Activated naive CD4-positive, alpha-beta T cell treated with anti-CD3 and anti-CD28 coated beads, Interleukin-2, amount 50 U/mL, for 72 hours (primary cell): Measurements from ENCODE around the gene GRM7. TPM values are rescaled to one million over a fixed set of nuclear protein-coding genes. Genes with fewer than 3 reads are reported as not detected.

Experiments
- ATAC-seq, 2 donors: fragments of 150-1000 bp; cut with Tn5 transposase; 2 replicates each; pipeline ENCODE4 v1.10.0; 2021; ENCODE audit warnings: mild to moderate bottlenecking in 2 of 2, moderate library complexity in 2 of 2
- DNase-seq, 2 donors: peaks; one replicate each; pipeline ENCODE4 v3.0.0; 2021 to 2022; ENCODE audit warnings: low spot score in 2 of 2
- H3K27ac Mint-ChIP-seq, 2 donors: one replicate each; pipeline ENCODE4 v1.8.0; 2022; ENCODE audit warnings: mild to moderate bottlenecking in 2 of 2, mixed read lengths in 2 of 2
- H3K36me3 Mint-ChIP-seq, 2 donors: one replicate each; pipeline ENCODE4 v1.8.0; 2022; ENCODE audit warnings: mixed read lengths in 2 of 2
- H3K9me3 Mint-ChIP-seq, 2 donors: one replicate each; pipeline ENCODE4 v1.8.0; 2022; ENCODE audit warnings: mixed read lengths in 2 of 2
- total RNA-seq, 2 donors: library from RNA; stranded (reverse); gene quantifications; one replicate each; pipeline ENCODE4 v1.2.3, GENCODE V29; 2022

The GRM7 gene
- total RNA-seq, 2 donors from 2014 or later = not detected

GRCh38 chr3:7289121-7289520 lies 428.2 kb downstream of the GRM7 start:
- Mint-ChIP-seq H3K27ac (no peak overlapping the region), H3K36me3 (no peaks in the 10 kb centered on the region), H3K9me3 (peaks cover 0 to 7% of the 10 kb centered on the region in 2 donors)
- no peak for DNase-seq
- no peak for ATAC-seq

- ATAC-seq = no peak
- DNase-seq = no peak
- Mint-ChIP-seq H3K27ac (no peak overlapping the region), H3K9me3 (peaks cover 0 to 7% of the 10 kb centered on the region in 2 donors), H3K36me3 (no peaks in the 10 kb centered on the region)
These were observed 429.3 kb downstream of the GRM7 start for GRCh38 chr3:7290077-7290825.

GRCh38 chr3:7292362-7292761 lies 431.4 kb downstream of the GRM7 start:
- Mint-ChIP-seq H3K9me3 (peaks cover 0 to 7% of the 10 kb centered on the region in 2 donors), H3K27ac (no peak overlapping the region), H3K36me3 (no peaks in the 10 kb centered on the region)
- ATAC-seq (no peak), DNase-seq (no peak)

- Mint-ChIP-seq H3K27ac (no peak overlapping the region), H3K9me3 (peaks cover 0 to 7% of the 10 kb centered on the region in 2 donors), H3K36me3 (no peaks in the 10 kb centered on the region)
- ATAC-seq = no peak
- no peak for DNase-seq
These were observed 432.4 kb downstream of the GRM7 start for GRCh38 chr3:7293286-7293685.

DNA sequence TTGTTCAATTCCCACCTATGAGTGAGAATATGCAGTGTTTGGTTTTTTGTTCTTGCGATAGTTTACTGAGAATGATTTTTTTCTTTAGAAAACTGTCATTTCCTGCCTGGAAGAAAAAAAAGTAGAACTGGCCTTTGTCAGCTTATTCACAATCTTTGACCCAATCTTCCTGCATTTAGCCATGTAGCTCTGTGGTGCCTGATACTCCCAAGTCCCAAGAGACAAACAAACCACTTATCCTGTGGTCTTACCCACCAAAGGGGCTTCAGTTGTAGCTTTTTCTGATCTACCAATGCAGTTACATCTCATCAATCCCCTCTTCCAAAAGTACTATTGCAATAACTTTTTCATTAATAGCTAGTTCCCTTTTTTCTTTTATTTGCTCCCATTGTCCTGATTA lies 444.6 kb downstream of the GRM7 start:
- ATAC-seq (no peak), DNase-seq (no peak)
- Mint-ChIP-seq H3K36me3 (no peaks in the 10 kb centered on the region), H3K27ac (no peak overlapping the region), H3K9me3 (peaks cover under 1 to 4% of the 10 kb centered on the region in 2 donors)

GRCh38 chr3:7306901-7307300 lies 446.0 kb downstream of the GRM7 start:
- peaks cover 4% of the 10 kb centered on the region in 2 donors for H3K9me3 Mint-ChIP-seq
- DNase-seq (no peak), ATAC-seq (no peak)
- H3K36me3 Mint-ChIP-seq = no peaks in the 10 kb centered on the region
- no peak overlapping the region for H3K27ac Mint-ChIP-seq

- H3K36me3 Mint-ChIP-seq = no peaks in the 10 kb centered on the region
- ATAC-seq = no peak
- H3K9me3 Mint-ChIP-seq = peaks cover 4% of the 10 kb centered on the region in 2 donors
- no peak for DNase-seq
- H3K27ac Mint-ChIP-seq = no peak overlapping the region
These were observed 446.5 kb downstream of the GRM7 start for GRCh38 chr3:7307410-7307809.

DNA sequence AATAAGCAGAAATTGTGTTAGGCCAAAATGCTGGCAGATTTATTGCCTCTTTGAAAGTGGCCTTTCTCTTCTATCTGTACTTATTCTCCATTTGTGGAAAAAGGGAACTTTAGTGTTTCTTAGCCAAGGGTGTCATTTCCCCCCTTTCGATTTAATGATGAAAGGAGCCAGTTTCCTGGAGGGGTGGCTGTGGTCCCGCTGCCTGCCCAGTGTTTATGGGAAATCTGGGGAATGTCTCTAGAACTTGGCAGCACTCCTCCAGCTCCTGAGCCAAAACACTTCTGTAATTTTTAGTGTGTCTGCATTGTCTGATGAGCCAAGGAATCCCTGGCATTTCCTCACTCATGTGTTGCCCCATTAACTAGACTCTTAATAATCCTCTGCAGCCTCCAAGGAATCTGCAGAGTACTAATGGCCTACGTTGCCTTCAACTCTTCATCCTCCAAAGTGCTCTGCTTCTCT lies 448.8 kb downstream of the GRM7 start:
- H3K9me3 Mint-ChIP-seq = peaks cover 4% of the 10 kb centered on the region in 2 donors
- ATAC-seq (no peak), DNase-seq (no peak)
- no peaks in the 10 kb centered on the region for H3K36me3 Mint-ChIP-seq
- H3K27ac Mint-ChIP-seq = no peak overlapping the region

GRCh38 chr3:7315037-7315436 lies 454.1 kb downstream of the GRM7 start:
- ATAC-seq = no peak
- H3K36me3 Mint-ChIP-seq = peaks cover 0 to 6% of the 10 kb centered on the region in 2 donors
- peaks cover under 1 to 14% of the 10 kb centered on the region in 2 donors for H3K9me3 Mint-ChIP-seq
- no peak for DNase-seq
- no peak overlapping the region for H3K27ac Mint-ChIP-seq

DNA sequence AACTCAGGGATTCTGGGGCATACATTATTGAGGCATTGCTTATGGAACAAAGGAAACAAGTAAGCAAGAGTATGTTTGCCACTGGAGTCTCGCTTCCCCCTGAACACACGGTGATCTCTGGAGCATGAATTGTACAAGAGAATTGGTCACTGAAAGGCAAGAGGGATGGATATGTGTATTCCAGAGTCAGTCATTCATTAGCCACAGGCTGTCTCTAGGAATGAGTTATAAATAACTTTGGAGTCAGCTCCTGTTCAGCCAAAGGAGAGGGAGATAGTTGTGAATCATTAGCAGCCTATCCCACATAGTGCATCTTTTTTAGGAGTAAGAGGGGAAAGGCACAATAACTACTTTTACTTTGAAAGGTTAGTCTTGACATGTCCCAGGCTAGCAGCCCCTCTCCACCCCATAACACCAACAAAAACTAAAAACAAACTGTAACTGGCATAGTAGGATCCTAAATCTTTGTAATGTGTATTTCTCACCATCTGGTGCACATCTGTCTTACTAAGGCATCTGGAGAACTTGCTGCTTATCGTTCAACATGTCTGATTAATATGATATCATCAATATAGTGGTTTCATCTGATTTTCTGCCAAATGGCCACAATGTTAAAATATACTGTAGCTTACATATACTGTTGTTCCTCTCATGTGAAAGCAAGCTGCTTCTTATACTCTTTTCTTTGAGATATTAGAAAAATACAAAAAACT lies 462.2 kb downstream of the GRM7 start:
- ATAC-seq = no peak

GRCh38 chr3:7328339-7328738 lies 467.4 kb downstream of the GRM7 start:
- ATAC-seq = no peak
- peaks cover 1 to 5% of the 10 kb centered on the region in 2 donors for H3K9me3 Mint-ChIP-seq
- DNase-seq = no peak
- no peak overlapping the region for H3K27ac Mint-ChIP-seq
- no peaks in the 10 kb centered on the region for H3K36me3 Mint-ChIP-seq

More for the DNA sequence above, 462.2 kb downstream of the GRM7 start:
- H3K9me3 Mint-ChIP-seq = no peaks in the 10 kb centered on the region
- DNase-seq = no peak
- no peak overlapping the region for H3K27ac Mint-ChIP-seq
- H3K36me3 Mint-ChIP-seq = no peaks in the 10 kb centered on the region

DNA sequence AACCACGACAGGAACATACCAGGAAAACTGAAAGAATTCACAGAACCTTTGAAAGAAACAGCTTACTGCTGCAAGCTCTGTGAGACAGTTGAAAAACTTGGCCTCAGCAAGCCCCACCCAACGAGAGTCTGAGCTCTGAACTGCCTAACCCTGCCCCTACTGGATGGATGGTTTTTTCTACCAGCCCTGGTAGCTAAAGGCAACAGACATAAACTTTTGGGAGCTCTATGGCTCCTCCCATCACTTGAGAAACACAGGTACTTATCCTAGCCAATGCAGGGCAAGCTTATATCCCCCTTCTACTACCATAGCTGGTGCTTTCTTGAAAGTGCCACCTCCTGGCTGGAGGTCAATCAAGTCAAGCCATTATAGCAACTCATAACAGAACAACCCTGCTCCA lies 471.8 kb downstream of the GRM7 start:
- no peak for ATAC-seq
- H3K27ac Mint-ChIP-seq = no peak overlapping the region
- no peak for DNase-seq
- peaks cover 0 to 4% of the 10 kb centered on the region in 2 donors for H3K36me3 Mint-ChIP-seq
- peaks cover 13 to 26% of the 10 kb centered on the region in 2 donors for H3K9me3 Mint-ChIP-seq

DNA sequence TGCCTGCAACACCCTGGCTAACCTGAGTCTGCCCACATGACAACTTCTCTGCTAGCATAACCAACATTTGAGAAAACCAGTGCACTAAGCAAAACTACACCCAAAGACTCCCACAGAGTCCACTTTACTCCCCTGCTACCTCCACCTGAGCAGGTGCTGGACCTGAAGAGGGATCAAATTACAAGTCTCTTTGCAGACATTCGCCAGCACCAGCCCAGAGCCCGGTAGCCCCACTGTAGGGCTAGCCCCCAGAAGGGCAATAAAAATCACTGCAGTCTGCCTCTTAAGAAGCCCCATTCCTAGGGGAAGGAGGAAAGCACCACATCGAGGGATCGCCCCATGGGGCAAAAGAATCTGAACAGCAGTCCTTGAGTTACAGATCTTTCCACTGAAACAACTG lies 472.2 kb downstream of the GRM7 start:
- H3K9me3 Mint-ChIP-seq = peaks cover 13 to 26% of the 10 kb centered on the region in 2 donors
- H3K27ac Mint-ChIP-seq = no peak overlapping the region
- peaks cover 0 to 4% of the 10 kb centered on the region in 2 donors for H3K36me3 Mint-ChIP-seq
- ATAC-seq (no peak), DNase-seq (no peak)

- peaks cover 0 to 4% of the 10 kb centered on the region in 2 donors for H3K36me3 Mint-ChIP-seq
- peaks cover under 1 to 6% of the 10 kb centered on the region in 2 donors for H3K9me3 Mint-ChIP-seq
- H3K27ac Mint-ChIP-seq = peak overlapping the region in 1 of 2 donors; percentile 29
- ATAC-seq (no peak), DNase-seq (no peak)
These were observed 479.9 kb downstream of the GRM7 start for GRCh38 chr3:7340795-7341194.

DNA sequence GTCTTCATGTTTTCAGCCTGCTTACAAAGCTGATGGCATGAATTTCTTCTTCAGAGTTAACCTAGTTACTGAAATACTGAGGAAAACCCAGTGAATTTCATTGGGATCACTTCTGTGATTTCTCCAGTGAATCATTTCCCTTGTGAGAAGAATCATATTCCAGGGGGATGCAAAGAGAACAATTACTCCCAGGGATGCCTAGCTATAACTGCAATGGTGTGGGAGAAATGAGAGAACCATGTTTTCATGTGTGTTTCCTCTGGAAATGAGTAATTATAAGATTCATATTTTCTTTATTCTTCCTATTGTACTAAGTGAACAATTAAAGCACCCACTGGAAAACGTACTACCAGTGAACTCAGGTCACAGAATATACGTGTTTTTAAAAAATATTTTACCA lies 485.4 kb downstream of the GRM7 start:
- no peak for DNase-seq

GRCh38 chr3:7357101-7357500 lies 496.2 kb downstream of the GRM7 start:
- no peaks in the 10 kb centered on the region for H3K9me3 Mint-ChIP-seq

More for the DNA sequence above, 485.4 kb downstream of the GRM7 start:
- no peaks in the 10 kb centered on the region for H3K36me3 Mint-ChIP-seq
- no peak overlapping the region for H3K27ac Mint-ChIP-seq
- no peak for ATAC-seq
- H3K9me3 Mint-ChIP-seq = no peaks in the 10 kb centered on the region

DNA sequence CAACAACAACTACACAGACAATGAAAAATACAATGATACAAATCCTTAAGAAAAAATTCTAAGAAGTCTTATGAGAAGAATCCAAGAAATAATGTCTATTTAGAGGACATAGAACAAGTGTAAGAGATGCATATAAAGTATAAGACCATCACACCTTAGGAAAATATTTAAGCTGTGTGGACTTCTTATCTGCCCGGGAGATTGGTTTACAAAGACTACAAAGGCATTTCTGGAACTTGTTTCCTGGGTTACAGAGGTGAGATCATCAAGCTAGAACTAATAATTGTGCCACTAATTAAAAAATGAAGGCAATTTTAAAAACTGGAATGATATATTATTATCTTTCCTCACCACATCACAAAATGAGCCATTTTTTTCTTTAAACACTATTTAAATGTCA lies 507.1 kb downstream of the GRM7 start:
- ATAC-seq (no peak), DNase-seq (no peak)
- no peaks in the 10 kb centered on the region for H3K9me3 Mint-ChIP-seq
- H3K27ac Mint-ChIP-seq = no peak overlapping the region
- H3K36me3 Mint-ChIP-seq = no peaks in the 10 kb centered on the region

More at GRCh38 chr3:7357101-7357500, 496.2 kb downstream of the GRM7 start:
- no peak overlapping the region for H3K27ac Mint-ChIP-seq
- DNase-seq (no peak), ATAC-seq (no peak)
- H3K36me3 Mint-ChIP-seq = no peaks in the 10 kb centered on the region
